HG02678 (cell line): Measurements from ENCODE around the gene C4A.
"Not testable (repeated sequence)": the region's sequence is repeated elsewhere in the genome, so short reads cannot be mapped to it uniquely, and the experiment has no call there.

Source experiments
- ATAC-seq: cut with Tn5 transposase; IDR thresholded peaks from one replicate; pipeline ENCODE4 v1.9.1; 2021; ENCODE audit warnings: mild to moderate bottlenecking, moderate library complexity; ENCODE audit not compliant: unreplicated experiment

Gene C4A

DNA sequence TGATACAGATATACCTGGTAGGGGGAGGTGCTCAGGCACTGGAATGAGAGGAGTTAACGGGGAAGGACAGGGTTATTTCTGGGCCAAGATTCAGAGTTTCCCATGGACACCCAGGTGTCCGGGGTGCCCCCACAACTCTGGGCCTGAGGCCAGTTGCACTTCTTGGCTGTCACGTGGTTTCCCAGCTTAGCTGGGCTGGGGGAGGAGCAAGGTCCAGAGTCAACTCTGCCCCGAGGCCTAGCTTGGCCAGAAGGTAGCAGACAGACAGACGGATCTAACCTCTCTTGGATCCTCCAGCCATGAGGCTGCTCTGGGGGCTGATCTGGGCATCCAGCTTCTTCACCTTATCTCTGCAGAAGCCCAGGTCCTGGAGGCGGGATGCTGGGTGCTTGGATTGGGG, 32.7 kb downstream of the C4A start, which contains the start of gene C4B:
TSS of gene C4B (plus strand) at position 249 of the 400 bp plus-strand sequence. CDS start at position 300, 51 bp downstream.
- ATAC-seq: not testable (repeated sequence)

GRCh38 chr6:32022100-32022499, 40.2 kb downstream of the C4A start:
- not testable (repeated sequence) for ATAC-seq

DNA sequence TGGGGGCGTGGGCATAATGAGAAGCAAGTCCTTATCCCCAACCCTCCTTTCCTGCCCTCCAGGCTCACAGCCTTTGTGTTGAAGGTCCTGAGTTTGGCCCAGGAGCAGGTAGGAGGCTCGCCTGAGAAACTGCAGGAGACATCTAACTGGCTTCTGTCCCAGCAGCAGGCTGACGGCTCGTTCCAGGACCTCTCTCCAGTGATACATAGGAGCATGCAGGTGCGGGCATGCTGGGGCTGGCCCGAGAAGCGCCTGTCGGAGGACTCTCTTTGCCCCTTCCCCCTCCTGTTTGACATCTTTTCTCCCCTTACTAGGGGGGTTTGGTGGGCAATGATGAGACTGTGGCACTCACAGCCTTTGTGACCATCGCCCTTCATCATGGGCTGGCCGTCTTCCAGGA, 46.8 kb downstream of the C4A start:
- ATAC-seq: not testable (repeated sequence)

- not testable (repeated sequence) for ATAC-seq
Observed at GRCh38 chr6:32029553-32029952, 47.7 kb downstream of the C4A start.

DNA sequence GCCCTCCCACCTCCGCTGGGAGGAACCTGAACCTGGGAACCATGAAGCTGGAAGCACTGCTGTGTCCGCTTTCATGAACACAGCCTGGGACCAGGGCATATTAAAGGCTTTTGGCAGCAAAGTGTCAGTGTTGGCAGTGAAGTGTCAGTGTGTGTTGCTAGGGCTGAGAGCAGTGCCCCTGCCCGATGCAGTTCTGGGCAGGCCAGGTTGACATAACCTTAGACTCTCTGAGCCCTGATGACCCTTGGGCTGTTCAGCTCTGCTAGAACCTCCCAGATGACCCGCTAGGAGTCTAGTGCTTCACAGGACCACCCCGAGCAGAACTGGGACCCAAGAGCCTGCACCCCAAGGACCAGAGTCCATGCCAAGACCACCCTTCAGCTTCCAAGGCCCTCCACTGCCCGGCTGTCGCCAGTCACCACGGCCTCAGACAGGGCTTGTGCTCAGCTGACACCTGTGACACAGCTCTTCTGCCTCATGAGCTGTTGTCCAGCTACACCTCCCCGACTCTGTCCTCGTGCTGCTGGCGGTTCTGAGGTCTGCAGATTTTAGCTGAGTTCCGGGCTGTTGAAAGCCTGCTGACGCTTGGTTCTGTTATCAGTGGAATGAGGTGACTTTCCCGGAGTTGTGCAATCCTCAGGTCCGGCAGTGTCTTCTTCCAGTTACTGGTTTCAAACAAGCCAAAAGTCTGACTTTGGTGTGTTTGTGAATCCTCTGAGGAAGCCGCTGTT, 53.6 kb downstream of the C4A start:
- ATAC-seq: not testable (repeated sequence)

DNA sequence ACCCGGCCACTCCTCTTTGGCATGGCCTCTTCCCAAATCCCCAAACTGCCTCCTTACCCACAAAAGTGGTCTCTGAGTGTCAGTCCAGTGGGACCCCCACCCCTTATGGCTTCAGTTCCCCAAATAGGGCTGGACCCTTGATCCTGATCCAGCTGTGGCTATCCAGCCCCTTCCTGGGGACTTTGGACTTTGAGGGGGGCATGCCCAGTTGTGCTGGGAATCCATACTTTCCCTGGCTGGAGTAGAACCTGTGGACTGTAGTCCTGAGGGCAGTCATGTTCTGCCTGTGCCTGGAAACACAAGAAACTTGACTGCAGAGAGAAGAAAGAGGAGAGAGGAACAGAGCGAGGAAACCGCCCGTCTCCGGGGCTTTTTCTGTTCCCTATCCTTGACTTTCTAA, 55.3 kb downstream of the C4A start:
- not testable (repeated sequence) for ATAC-seq

GRCh38 chr6:32037598-32038524, 56.0 kb downstream of the C4A start, which contains the start of gene CYP21A2:
CYP21A2 (plus strand) TSS chr6:32038415; CDS start chr6:32038423, 8 bp downstream.
- not testable (repeated sequence) for ATAC-seq

- ATAC-seq: not testable (repeated sequence)
Observed at GRCh38 chr6:32038878-32039277, 57.0 kb downstream of the C4A start.

DNA sequence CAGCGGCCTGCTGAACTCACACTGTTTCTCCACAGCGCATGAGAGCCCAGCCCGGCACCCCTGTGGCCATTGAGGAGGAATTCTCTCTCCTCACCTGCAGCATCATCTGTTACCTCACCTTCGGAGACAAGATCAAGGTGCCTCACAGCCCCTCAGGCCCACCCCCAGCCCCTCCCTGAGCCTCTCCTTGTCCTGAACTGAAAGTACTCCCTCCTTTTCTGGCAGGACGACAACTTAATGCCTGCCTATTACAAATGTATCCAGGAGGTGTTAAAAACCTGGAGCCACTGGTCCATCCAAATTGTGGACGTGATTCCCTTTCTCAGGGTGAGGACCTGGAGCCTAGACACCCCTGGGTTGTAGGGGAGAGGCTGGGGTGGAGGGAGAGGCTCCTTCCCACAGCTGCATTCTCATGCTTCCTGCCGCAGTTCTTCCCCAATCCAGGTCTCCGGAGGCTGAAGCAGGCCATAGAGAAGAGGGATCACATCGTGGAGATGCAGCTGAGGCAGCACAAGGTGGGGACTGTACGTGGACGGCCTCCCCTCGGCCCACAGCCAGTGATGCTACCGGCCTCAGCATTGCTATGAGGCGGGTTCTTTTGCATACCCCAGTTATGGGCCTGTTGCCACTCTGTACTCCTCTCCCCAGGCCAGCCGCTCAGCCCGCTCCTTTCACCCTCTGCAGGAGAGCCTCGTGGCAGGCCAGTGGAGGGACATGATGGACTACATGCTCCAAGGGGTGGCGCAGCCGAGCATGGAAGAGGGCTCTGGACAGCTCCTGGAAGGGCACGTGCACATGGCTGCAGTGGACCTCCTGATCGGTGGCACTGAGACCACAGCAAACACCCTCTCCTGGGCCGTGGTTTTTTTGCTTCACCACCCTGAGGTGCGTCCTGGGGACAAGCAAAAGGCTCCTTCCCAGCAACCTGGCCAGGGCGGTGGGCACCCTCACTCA, 57.7 kb downstream of the C4A start:
- not testable (repeated sequence) for ATAC-seq

- not testable (repeated sequence) for ATAC-seq
Observed at GRCh38 chr6:32040299-32041049, 58.6 kb downstream of the C4A start.

DNA sequence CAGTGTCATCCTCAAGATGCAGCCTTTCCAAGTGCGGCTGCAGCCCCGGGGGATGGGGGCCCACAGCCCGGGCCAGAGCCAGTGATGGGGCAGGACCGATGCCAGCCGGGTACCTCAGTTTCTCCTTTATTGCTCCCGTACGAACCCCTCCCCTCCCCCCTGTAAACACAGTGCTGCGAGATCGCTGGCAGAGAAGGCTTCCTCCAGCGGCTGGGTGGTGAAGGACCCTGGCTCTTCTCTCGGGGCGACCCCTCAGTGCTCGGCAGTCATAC, 59.1 kb downstream of the C4A start:
- not testable (repeated sequence) for ATAC-seq

GRCh38 chr6:32041385-32041784, 59.5 kb downstream of the C4A start:
- ATAC-seq: not testable (repeated sequence)

GRCh38 chr6:32042276-32042675, 60.4 kb downstream of the C4A start:
- not testable (repeated sequence) for ATAC-seq

DNA sequence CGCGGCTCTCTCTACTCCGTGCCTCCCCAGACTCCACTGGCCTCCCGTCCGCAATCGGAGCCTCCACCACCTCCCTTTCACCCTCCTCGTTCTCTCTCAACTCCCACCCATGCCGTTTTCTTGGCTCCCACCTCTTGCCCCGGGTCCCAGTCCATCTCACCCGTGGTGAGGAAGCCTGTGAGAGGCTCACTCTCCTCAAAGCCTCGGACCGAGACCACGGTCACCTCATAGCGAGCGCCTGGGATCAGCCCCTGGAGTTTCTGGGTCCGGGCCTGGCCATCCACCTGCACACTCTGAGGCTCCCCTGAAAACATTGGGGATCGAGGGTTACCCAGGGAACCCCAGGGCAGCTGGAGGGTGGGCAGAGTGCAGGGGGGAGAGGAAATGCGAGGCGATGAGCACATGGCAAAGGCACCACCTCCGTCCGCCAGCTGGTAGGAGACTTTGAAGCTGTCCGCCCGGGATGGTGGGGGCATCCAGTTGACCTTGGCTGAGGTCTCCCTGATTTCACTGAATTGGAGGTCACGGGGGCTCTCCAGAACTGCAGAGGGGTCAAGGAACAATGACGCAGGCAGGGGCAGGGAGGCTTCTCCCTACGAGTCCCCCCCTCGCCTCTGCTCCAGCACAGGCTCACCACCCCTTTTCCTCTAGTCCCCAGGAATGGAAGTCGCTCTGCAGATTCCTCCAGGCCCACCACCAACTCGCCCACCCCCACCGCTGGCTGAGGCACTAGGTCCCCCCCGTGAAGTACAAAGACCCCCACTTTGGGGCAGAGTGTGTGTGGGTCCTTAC, 61.9 kb downstream of the C4A start:
- ATAC-seq: not testable (repeated sequence)

- not testable (repeated sequence) for ATAC-seq
Observed at GRCh38 chr6:32044916-32045315, 63.1 kb downstream of the C4A start.

DNA sequence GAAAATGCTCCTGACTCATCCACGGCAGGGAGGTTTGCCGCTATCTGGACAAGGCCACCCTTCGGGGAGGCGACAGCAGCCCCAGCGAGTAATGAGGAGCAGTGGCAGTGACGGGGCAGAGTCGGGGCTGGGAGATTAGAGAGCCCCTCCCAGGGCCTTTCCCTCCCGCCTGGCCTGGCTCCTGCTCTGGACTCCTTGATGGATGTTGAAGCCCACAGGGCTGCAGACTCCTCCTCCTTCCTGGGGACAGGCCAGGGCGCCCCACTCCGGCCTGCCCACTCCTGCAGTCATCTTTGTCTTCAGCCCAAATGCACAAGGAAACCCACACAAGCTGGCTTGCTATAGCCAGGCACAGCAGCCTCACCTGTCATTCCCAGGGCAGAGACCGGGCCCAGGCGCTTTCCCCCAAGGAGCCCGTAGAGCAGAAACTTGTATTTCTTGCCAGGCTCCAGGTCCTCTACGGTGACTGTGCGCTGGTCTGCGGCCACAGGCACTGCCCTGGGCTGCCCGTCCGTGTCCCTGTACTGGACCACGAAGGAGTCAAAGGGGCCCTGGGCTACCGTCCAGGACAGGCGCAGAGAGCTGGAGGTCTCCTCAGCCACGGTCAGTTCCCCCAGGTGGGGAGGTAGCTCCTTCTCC, 64.1 kb downstream of the C4A start:
- ATAC-seq: no peak

DNA sequence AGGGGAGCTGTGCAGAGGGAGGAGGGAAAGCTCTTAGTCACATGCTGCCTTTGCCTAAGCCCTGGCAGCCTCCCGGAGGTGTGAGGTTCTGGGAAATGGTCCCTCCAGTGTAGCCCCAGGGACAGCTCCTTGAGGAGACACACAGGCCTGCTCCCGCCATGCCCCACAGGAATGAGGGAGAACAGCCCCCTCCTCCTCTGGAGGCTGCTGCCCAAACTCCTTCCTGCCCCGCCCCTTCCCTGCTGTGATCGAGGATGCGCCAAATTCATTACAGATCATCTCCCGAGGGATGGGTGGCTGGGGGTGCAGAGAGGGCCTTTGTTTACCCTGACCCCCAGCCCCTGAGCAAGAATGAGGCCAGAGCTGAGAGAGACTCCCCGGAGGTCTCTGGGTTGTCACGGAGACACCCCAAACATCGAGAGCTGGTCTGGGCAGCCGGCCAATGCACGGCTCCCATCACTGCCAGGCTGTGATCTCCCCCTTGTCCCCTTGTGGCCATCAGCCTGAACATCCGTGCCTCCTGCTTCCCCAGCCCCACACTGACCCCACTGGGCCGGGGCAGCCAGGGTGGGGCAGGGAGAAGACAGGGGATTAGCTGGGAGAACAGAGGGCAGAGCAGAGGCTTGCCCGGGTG, 64.7 kb downstream of the C4A start:
- no peak for ATAC-seq

DNA sequence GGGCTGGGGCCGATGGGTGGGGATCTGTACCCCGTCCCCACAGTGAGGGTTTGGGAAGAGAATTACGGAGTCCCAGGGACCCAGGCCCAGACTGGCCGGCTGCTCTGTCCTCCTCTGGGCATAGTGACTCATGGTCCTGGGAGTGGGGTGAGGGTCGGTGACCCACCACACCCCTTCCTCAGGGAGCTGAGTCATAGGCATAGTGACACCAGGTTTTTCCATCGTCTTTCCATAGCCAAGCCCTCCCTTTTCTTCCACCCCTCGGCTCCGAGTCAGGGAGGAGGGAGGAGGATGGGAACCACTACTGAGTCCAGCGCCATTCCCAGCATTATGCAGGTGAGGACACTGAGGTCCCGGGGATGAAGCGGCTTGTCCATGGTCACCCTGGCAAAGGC, 65.2 kb downstream of the C4A start:
- ATAC-seq: no peak
